ENCODE data around the gene SMTNL1.

The SMTNL1 gene

DNA sequence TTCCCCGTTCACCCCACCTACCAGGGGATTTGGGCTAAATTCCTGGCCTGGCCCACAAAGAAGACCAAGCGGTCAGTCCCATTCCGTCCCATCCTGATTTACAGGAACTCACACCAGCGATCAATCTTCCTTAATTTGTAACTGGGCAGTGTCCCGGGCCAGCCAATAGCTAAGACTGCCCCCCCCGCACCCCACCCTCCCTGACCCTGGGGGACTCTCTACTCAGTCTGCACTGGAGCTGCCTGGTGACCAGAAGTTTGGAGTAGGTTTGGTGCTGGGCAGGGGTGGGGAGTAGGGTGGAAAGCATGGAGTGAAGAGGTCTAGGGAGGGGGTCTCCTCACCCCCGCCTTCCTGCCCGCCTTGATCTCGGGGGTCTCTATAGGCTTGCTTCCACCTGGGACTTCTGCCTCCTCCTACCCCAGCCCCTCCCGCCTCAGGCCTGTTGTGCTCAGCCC lies 60.1 kb downstream of the SMTNL1 start, which contains the start of gene SERPING1:
Gene SERPING1 (plus strand): TSS at position 225 of the 455 bp plus-strand sequence. CDS start 586 bp downstream, outside the sequence.
- TF ChIP-seq, protein P1, sequence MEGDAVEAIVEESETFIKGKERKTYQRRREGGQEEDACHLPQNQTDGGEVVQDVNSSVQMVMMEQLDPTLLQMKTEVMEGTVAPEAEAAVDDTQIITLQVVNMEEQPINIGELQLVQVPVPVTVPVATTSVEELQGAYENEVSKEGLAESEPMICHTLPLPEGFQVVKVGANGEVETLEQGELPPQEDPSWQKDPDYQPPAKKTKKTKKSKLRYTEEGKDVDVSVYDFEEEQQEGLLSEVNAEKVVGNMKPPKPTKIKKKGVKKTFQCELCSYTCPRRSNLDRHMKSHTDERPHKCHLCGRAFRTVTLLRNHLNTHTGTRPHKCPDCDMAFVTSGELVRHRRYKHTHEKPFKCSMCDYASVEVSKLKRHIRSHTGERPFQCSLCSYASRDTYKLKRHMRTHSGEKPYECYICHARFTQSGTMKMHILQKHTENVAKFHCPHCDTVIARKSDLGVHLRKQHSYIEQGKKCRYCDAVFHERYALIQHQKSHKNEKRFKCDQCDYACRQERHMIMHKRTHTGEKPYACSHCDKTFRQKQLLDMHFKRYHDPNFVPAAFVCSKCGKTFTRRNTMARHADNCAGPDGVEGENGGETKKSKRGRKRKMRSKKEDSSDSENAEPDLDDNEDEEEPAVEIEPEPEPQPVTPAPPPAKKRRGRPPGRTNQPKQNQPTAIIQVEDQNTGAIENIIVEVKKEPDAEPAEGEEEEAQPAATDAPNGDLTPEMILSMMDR (IDR thresholded peaks at IDR 0.05; ENCODE audit: low read depth, low read length), result no peak
- H3K4me3 ChIP-seq (ENCODE audit: low read depth, low read length), result peak within 1 kb of the TSS; percentile 41

DNA sequence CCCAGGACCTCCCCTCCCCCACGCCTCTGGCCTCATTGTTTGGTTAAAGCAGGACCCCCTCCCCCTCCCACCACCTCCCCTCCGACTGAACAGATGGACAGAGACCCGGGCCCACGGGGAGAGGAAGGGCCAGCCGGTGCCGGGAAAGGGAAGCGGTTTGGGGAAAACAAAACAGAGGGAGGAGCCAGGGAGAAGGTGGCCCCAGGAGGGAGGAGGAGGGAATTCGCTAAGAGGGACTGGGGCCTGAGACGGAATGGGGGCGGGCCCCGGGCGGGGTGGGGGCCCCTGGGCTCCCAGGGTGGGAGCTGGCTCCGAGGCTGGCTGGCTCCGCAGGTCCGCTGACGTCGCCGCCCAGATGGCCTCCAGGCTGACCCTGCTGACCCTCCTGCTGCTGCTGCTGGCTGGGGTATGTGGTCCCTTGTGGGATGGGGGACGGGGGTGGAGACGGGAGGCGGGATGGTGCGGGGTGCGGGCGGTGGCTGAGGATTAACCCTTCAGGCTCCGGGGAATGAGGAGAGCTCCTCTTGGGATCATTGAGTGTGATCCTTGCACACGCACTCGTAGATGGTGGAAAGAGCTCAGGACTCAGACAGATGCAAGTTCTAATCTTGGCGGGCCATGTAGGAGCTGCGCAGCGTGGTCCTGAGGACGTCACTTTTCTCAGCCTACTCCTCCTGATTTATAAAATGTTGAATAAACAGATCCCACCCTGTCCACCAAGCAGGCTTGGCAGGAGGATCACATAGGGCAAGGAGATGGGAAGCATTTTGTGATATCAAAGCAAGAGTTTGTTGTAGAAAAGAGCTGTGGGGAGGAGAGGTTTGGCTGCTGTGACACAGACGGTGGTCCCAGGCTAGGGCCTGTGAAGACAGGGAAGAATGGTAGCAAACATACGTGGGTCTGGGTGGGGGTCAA lies 60.8 kb downstream of the SMTNL1 start:
- TF ChIP-seq, protein P1 (IDR thresholded peaks at IDR 0.05; ENCODE audit: low read depth, low read length), result no peak

DNA sequence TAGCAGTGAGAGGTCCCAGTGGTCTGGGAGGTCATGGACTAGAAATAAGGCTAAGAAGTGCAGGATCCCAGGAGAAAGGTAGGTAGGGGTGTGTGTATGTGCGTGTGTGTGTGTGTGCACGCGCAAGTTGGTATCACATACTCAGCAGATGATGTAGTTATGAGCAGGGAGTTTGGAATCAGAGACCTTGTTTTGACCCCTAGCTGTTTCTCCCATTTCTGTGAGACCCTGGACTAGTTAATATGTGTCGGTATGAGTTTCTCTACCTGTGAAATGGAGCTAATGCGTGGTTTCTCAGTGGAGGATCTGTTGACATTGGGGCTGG lies 61.4 kb downstream of the SMTNL1 start:
- H3K4me3 ChIP-seq (ENCODE audit: low read depth, low read length), result peak overlapping the region; percentile 41; the same call in 1 of the 2 replicates

More for the DNA sequence above, 60.8 kb downstream of the SMTNL1 start:
- H3K4me3 ChIP-seq (ENCODE audit: low read depth, low read length), result peak overlapping the region; percentile 41

DNA sequence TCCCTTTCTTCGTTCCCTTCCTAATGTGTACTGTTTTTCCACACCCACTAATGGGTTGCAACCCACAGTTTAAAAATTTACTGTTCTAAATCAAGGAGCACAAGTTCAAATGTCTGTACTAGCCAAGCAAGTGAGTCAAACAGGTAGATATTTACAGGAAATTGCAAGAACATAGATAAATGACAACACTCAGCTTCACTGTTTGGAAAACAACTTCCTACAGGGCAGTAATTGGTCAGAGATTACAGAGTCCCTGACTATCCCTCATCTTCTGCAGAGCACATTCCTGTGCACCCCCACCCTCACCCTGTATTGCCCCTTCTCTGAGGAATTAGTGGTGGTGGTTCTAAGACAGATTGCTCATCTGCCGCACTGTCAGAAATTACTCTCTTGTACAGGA lies 62.0 kb downstream of the SMTNL1 start:
- no peak overlapping the region for H3K4me3 ChIP-seq (ENCODE audit: low read depth, low read length)
- TF ChIP-seq, protein P1 (IDR thresholded peaks at IDR 0.05; ENCODE audit: low read depth, low read length), result no peak

More for the DNA sequence above, 61.4 kb downstream of the SMTNL1 start:
- TF ChIP-seq, protein P1 (IDR thresholded peaks at IDR 0.05; ENCODE audit: low read depth, low read length), result no peak

All from WI38 (cell line).